ENCODE data around the gene FAM120B. TPM values are rescaled to one million over a fixed set of nuclear protein-coding genes. Genes with fewer than 3 reads are reported as not detected.

FAM120B gene
- total RNA-seq, 3 donors from 2014 or later: 28.8 to 35.0 (median 33.8) TPM

GRCh38 chr6:170442596-170442995 is 136.0 kb downstream of the FAM120B start:
- H3K27ac ChIP-seq: no peak overlapping the region
- no peak for DNase-seq (ENCODE audit: low spot score in 2 of 2)
- intact Hi-C loops (cut with DNase I; ENCODE audit: low total_unique reads): no loop called here
- peaks cover 0 to 2% of the 10 kb centered on the region in 2 donors for H3K27me3 ChIP-seq
- H3K4me1 ChIP-seq: no peaks in the 10 kb centered on the region
- H3K4me3 ChIP-seq: no peak overlapping the region
- H3K9me3 ChIP-seq: no peaks in the 10 kb centered on the region
- TF ChIP-seq POLR2AphosphoS5 (IDR thresholded peaks at IDR 0.05): no peak
- no peak for TF ChIP-seq POLR2A (IDR thresholded peaks at IDR 0.05)
- TF ChIP-seq CTCF (IDR thresholded peaks at IDR 0.05): no peak
- H3K36me3 ChIP-seq: no peaks in the 10 kb centered on the region

- no peak for DNase-seq (ENCODE audit: low spot score in 2 of 2)
- no peak for TF ChIP-seq CTCF (IDR thresholded peaks at IDR 0.05)
- TF ChIP-seq POLR2AphosphoS5 (IDR thresholded peaks at IDR 0.05): no peak
- no peak for TF ChIP-seq POLR2A (IDR thresholded peaks at IDR 0.05)
- no peaks in the 10 kb centered on the region for H3K9me3 ChIP-seq
- H3K4me3 ChIP-seq: no peak overlapping the region
- H3K27ac ChIP-seq: no peak overlapping the region
- no peaks in the 10 kb centered on the region for H3K4me1 ChIP-seq
- no peaks in the 10 kb centered on the region for H3K27me3 ChIP-seq
- intact Hi-C loops (cut with DNase I; ENCODE audit: low total_unique reads): no loop called here
- no peaks in the 10 kb centered on the region for H3K36me3 ChIP-seq
Observed at GRCh38 chr6:170443151-170443662, 136.6 kb downstream of the FAM120B start.

- Histone ChIP-seq H3K36me3 (no peaks in the 10 kb centered on the region), H3K4me1 (no peaks in the 10 kb centered on the region), H3K27me3 (no peaks in the 10 kb centered on the region), H3K9me3 (no peaks in the 10 kb centered on the region), H3K4me3 (no peak overlapping the region), H3K27ac (no peak overlapping the region)
- intact Hi-C loops (cut with DNase I; ENCODE audit: low total_unique reads): no loop called here
- DNase-seq (ENCODE audit: low spot score in 2 of 2): no peak
- no peak for TF ChIP-seq CTCF (IDR thresholded peaks at IDR 0.05)
- no peak for TF ChIP-seq POLR2AphosphoS5 (IDR thresholded peaks at IDR 0.05)
- no peak for TF ChIP-seq POLR2A (IDR thresholded peaks at IDR 0.05)
Observed at GRCh38 chr6:170444056-170444591, 137.6 kb downstream of the FAM120B start.

GRCh38 chr6:170444811-170445211 is 138.3 kb downstream of the FAM120B start:
- TF ChIP-seq POLR2A (IDR thresholded peaks at IDR 0.05): no peak
- H3K4me3 ChIP-seq: no peak overlapping the region
- no peaks in the 10 kb centered on the region for H3K27me3 ChIP-seq
- H3K9me3 ChIP-seq: no peaks in the 10 kb centered on the region
- H3K36me3 ChIP-seq: no peaks in the 10 kb centered on the region
- H3K27ac ChIP-seq: no peak overlapping the region
- intact Hi-C loops (cut with DNase I; ENCODE audit: low total_unique reads): no loop called here
- DNase-seq (ENCODE audit: low spot score in 2 of 2): no peak
- H3K4me1 ChIP-seq: no peaks in the 10 kb centered on the region

- Histone ChIP-seq H3K27ac (no peak overlapping the region), H3K27me3 (no peaks in the 10 kb centered on the region), H3K9me3 (no peaks in the 10 kb centered on the region), H3K4me3 (no peak overlapping the region), H3K36me3 (no peaks in the 10 kb centered on the region), H3K4me1 (no peaks in the 10 kb centered on the region)
- TF ChIP-seq CTCF (IDR thresholded peaks at IDR 0.05) (no peak), POLR2A (IDR thresholded peaks at IDR 0.05) (no peak), POLR2AphosphoS5 (IDR thresholded peaks at IDR 0.05) (no peak)
- DNase-seq (ENCODE audit: low spot score in 2 of 2): no peak
- intact Hi-C loops (cut with DNase I; ENCODE audit: low total_unique reads): no loop called here
Observed at GRCh38 chr6:170445487-170445886, 138.9 kb downstream of the FAM120B start.

Measured in breast epithelium (tissue), 4 donors.